Peyer's patch (tissue), 4 donors: Measurements from ENCODE around the gene SPDYE4. TPM values are rescaled to one million over a fixed set of nuclear protein-coding genes. Genes with fewer than 3 reads are reported as not detected.

ENCODE experiments used
- DNase-seq, 3 donors: peaks; one replicate each; pipeline ENCODE4 v3.0.0-alpha.2; 2017 to 2019
- H3K27ac ChIP-seq, 4 donors: fragments of 200-600 bp; sonication (generic); one replicate each; pipeline ENCODE4 v1.5.1; 2016 to 2019
- H3K27me3 ChIP-seq, 2 donors: fragments of 200-600 bp; sonication (generic); one replicate each; pipeline ENCODE4 v1.5.1; 2019
- H3K36me3 ChIP-seq, 3 donors: fragments of 200-600 bp; sonication (generic); one replicate each; pipeline ENCODE4 v1.5.1; 2016 to 2019
- H3K4me1 ChIP-seq, 4 donors: fragments of 200-600 bp; sonication (generic); one replicate each; pipeline ENCODE4 v1.5.1; 2016 to 2019
- H3K4me3 ChIP-seq, 4 donors: fragments of 200-600 bp; sonication (generic); 1 replicate in 3 of 4; 2 replicates in 1 of 4; pipeline ENCODE4 v1.5.1; 2016 to 2019; ENCODE audit warnings: mild to moderate bottlenecking in 1 of 4
- H3K9me3 ChIP-seq, 4 donors: fragments of 200-600 bp; sonication (generic); one replicate each; pipeline ENCODE4 v1.5.1; 2016 to 2019; ENCODE audit warnings: mild to moderate bottlenecking in 1 of 4
- POLR2A ChIP-seq, 2 donors: fragments of 450-650 bp; IDR thresholded peaks; one replicate each; pipeline ENCODE4 v1.5.1; 2017; ENCODE audit warnings: antibody characterized with exemption in 2 of 2, mild to moderate bottlenecking in 2 of 2, moderate library complexity in 2 of 2
- total RNA-seq, 4 donors: library from RNA; depleted of rRNA; stranded (reverse); fragments of >200 nt; gene quantifications; one replicate each; pipeline ENCODE4 v1.1.0, GENCODE V29; 2016
- TF ChIP-seq, protein P1 (sequence below), 6 experiments: fragments of 450-650 bp in 4 of 6; fragments of 200-600 bp in 2 of 6; sonication (generic) in 1 of 6; IDR thresholded peaks; one replicate each; pipeline ENCODE4 v1.5.1; 2017 to 2019; ENCODE audit warnings: antibody characterized with exemption in 6 of 6, mild to moderate bottlenecking in 3 of 6, moderate library complexity in 1 of 6

The SPDYE4 gene
- total RNA-seq, 4 donors from 2014 or later = not detected

DNA sequence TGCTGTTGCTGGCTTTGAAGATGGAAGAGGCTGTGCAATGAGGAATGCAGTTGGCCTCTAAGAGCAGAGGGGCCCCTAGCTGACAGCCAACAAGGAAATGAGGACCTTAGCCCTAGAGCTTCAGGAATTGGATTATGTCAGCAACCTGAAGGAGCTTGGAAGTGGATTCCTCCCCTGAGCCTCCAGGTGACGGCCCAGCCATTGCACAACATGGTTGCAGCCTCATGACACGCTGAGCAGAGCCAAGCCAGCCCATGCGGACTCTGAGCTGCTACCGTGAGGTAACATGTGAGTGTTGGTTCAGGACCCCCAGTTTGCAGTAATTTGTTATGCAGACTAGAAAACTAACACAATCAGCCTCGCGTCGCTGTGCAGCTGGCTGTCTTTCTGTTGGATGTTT is 33.9 kb downstream of the SPDYE4 start:
- no peaks in the 10 kb centered on the region for H3K36me3 ChIP-seq
- DNase-seq = no peak
- H3K27me3 ChIP-seq = no peaks in the 10 kb centered on the region
- no peaks in the 10 kb centered on the region for H3K4me1 ChIP-seq
- no peaks in the 10 kb centered on the region for H3K9me3 ChIP-seq
- no peak overlapping the region for H3K4me3 ChIP-seq
- H3K27ac ChIP-seq = no peak overlapping the region
- TF ChIP-seq, protein P1, sequence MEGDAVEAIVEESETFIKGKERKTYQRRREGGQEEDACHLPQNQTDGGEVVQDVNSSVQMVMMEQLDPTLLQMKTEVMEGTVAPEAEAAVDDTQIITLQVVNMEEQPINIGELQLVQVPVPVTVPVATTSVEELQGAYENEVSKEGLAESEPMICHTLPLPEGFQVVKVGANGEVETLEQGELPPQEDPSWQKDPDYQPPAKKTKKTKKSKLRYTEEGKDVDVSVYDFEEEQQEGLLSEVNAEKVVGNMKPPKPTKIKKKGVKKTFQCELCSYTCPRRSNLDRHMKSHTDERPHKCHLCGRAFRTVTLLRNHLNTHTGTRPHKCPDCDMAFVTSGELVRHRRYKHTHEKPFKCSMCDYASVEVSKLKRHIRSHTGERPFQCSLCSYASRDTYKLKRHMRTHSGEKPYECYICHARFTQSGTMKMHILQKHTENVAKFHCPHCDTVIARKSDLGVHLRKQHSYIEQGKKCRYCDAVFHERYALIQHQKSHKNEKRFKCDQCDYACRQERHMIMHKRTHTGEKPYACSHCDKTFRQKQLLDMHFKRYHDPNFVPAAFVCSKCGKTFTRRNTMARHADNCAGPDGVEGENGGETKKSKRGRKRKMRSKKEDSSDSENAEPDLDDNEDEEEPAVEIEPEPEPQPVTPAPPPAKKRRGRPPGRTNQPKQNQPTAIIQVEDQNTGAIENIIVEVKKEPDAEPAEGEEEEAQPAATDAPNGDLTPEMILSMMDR (IDR thresholded peaks at IDR 0.05) = no peak
- no peak for TF ChIP-seq POLR2A (IDR thresholded peaks at IDR 0.05)

GRCh38 chr17:8720596-8720995 is 37.8 kb downstream of the SPDYE4 start:
- no peak overlapping the region for H3K27ac ChIP-seq
- H3K4me3 ChIP-seq = no peak overlapping the region
- no peak for TF ChIP-seq POLR2A (IDR thresholded peaks at IDR 0.05)
- TF ChIP-seq, protein P1 (IDR thresholded peaks at IDR 0.05) = no peak
- no peaks in the 10 kb centered on the region for H3K4me1 ChIP-seq
- H3K36me3 ChIP-seq = no peaks in the 10 kb centered on the region
- no peak for DNase-seq
- no peaks in the 10 kb centered on the region for H3K9me3 ChIP-seq
- no peaks in the 10 kb centered on the region for H3K27me3 ChIP-seq

DNA sequence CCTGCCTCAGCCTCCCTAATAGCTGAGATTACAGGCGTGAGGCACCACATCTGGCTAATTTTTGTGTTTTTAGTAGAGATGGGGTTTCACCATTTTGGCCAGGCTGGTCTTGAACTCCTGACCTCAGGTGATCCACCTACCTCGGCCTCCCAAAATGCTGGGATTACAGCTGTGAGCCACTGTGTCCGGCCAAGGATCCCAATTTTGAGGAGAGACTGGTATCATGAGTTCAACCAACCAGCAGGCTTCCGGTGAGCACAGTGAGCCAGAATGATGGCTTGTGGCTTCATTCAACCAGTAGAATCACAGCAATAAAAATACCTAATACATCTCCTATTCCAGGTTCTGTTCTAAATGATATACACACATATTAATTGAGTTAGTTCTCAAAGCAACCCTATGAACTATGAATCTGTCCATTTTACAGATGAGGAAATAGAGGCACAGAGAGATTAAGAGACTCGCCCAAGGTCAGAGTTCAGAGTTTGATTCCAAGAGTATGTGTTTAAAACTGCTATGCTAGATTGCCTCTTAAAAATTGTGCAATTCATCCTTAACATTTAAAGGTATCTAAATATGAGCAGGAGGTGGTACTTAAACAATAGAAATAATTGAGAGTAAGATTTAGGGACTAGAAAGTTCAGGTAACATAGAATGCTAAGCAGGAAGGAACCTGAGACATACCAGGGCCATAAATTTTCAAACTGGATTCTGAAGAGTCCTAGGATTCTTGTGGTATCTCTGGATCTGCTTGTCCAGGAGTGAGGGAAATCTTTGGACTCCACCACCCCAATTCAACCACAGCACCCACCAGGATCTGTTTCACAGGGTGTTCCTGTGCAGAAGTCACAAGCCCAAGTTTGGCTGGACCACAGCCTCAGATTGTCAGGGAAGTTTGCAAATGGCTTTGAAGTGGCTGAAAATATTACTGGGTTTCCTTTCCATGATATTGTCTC is 38.8 kb downstream of the SPDYE4 start:
- Histone ChIP-seq H3K27ac (no peak overlapping the region), H3K4me3 (no peak overlapping the region), H3K27me3 (no peaks in the 10 kb centered on the region), H3K9me3 (no peaks in the 10 kb centered on the region), H3K4me1 (no peaks in the 10 kb centered on the region), H3K36me3 (no peaks in the 10 kb centered on the region)
- no peak for DNase-seq
- TF ChIP-seq, protein P1 (IDR thresholded peaks at IDR 0.05) = no peak
- no peak for TF ChIP-seq POLR2A (IDR thresholded peaks at IDR 0.05)

DNA sequence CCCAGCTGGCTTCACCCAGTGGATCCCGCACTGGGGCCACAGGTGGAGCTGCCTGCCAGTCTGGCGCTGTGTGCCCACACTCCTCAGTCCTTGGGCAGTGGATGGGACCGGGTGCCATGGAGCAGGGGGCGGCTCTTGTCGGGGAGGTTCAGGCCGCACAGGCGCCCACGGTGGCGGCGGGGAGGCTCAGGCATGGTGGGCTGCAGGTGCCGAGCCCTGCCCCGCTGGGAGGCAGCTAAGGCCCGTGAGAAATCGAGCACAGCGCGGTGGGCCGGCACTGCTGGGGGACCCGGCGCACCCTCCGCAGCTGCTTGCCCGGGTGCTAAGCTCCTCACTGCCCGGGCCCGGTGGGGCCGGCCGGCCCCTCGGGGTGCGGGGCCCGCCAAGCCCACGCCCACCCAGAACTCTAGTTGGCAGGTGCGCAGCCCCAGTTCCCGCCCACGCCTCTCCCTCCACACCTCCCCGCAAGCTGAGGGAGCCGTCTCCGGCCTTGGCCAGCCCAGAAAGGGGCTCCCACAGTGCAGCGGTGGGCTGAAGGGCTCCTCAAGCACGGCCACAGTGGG is 40.3 kb downstream of the SPDYE4 start:
- TF ChIP-seq POLR2A (IDR thresholded peaks at IDR 0.05) = no peak
- TF ChIP-seq, protein P1 (IDR thresholded peaks at IDR 0.05) = no peak
- no peak overlapping the region for H3K27ac ChIP-seq
- no peaks in the 10 kb centered on the region for H3K4me1 ChIP-seq
- H3K9me3 ChIP-seq = no peaks in the 10 kb centered on the region
- DNase-seq = no peak
- no peak overlapping the region for H3K4me3 ChIP-seq
- no peaks in the 10 kb centered on the region for H3K36me3 ChIP-seq
- no peaks in the 10 kb centered on the region for H3K27me3 ChIP-seq

- no peak overlapping the region for H3K4me3 ChIP-seq
- H3K9me3 ChIP-seq = no peaks in the 10 kb centered on the region
- H3K36me3 ChIP-seq = no peaks in the 10 kb centered on the region
- H3K4me1 ChIP-seq = no peaks in the 10 kb centered on the region
- H3K27me3 ChIP-seq = no peaks in the 10 kb centered on the region
- DNase-seq = no peak
- H3K27ac ChIP-seq = no peak overlapping the region
- TF ChIP-seq POLR2A (IDR thresholded peaks at IDR 0.05) = no peak
- TF ChIP-seq, protein P1 (IDR thresholded peaks at IDR 0.05) = no peak
Measured at GRCh38 chr17:8713878-8714277, 44.5 kb downstream of the SPDYE4 start.
